K562 (cell line): ENCODE results near the gene PPIF. TPM values are rescaled to one million over a fixed set of nuclear protein-coding genes. Genes with fewer than 3 reads are reported as not detected.

ENCODE experiments used
- DIDO1 ChIP-seq: fragments of 450-650 bp; IDR thresholded peaks from 2 replicates; pipeline ENCODE4 v1.6.1; 2016; ENCODE audit warnings: low read depth, missing biosample characterization, missing genetic modification characterization
- KDM4B ChIP-seq, 2 experiments: fragments of 450-650 bp in 1 of 2; sonication (generic) in 1 of 2; IDR thresholded peaks; 2 replicates each; pipeline ENCODE4 v1.6.1; 2016 to 2017; ENCODE audit warnings: borderline replicate concordance in 2 of 2, antibody characterized with exemption in 1 of 2, low read depth in 1 of 2, mild to moderate bottlenecking in 1 of 2
- NR4A1 ChIP-seq, 2 experiments: fragments of 250-450 bp in 1 of 2; fragments of 450-650 bp in 1 of 2; sonication (Bioruptor Pico) in 1 of 2; IDR thresholded peaks; 2 replicates each; pipeline versions ENCODE4 v1.4.0 to v1.6.1; 2016 to 2020; ENCODE audit warnings: mild to moderate bottlenecking in 2 of 2, missing compliant biosample characterization in 1 of 2, missing genetic modification characterization in 1 of 2, moderate library complexity in 1 of 2
- POLR2AphosphoS5 ChIP-seq: IDR thresholded peaks from 2 replicates; pipeline ENCODE4 v1.6.1; 2011; ENCODE audit warnings: mild to moderate bottlenecking, low read depth, low read length, moderate library complexity; ENCODE audit not compliant: control insufficient read depth, insufficient read depth
- SMAD4 ChIP-seq: fragments of 250-450 bp; sonication (Bioruptor Pico); conservative IDR thresholded peaks from 2 replicates; pipeline ENCODE4 v1.8.0; 2021; ENCODE audit warnings: inconsistent platforms, mild to moderate bottlenecking, moderate library complexity
- SMC3 ChIP-seq: conservative IDR thresholded peaks from 2 replicates; pipeline ENCODE4 v1.6.1; 2011; ENCODE audit warnings: low read depth, low read length, improper control_type of control experiment; ENCODE audit not compliant: insufficient read depth
- SRSF7 ChIP-seq: fragments of 200-400 bp; formaldehyde crosslinking; optimal IDR thresholded peaks from 2 replicates; pipeline ENCODE3; 2017; ENCODE audit warnings: mild to moderate bottlenecking, low read depth, low read length
- STAT5B ChIP-seq: fragments of 250-450 bp; sonication (Bioruptor Pico); IDR thresholded peaks from 2 replicates; pipeline ENCODE4 v1.8.0; 2021; ENCODE audit warnings: mild to moderate bottlenecking, inconsistent platforms
- TAF1 ChIP-seq: IDR thresholded peaks from 2 replicates; pipeline ENCODE4 v1.6.1; 2011; ENCODE audit warnings: mild to moderate bottlenecking, low read length, moderate library complexity; ENCODE audit not compliant: insufficient read depth, control insufficient read depth, severe bottlenecking; ENCODE audit errors: extremely low read depth
- TBL1XR1 ChIP-seq, 2 experiments: IDR thresholded peaks; 2 replicates each; pipeline ENCODE4 v1.6.1; 2012; ENCODE audit warnings: improper control_type of control experiment in 2 of 2, low read length in 2 of 2, mild to moderate bottlenecking in 1 of 2
- ZBTB7A ChIP-seq: IDR thresholded peaks from 2 replicates; pipeline ENCODE4 v1.6.1; 2011; ENCODE audit warnings: low read depth, mild to moderate bottlenecking, low read length, moderate library complexity, borderline replicate concordance; ENCODE audit not compliant: control insufficient read depth
- ZNF766 ChIP-seq: fragments of 200-800 bp; sonication (Bioruptor generic); conservative IDR thresholded peaks from 2 replicates; pipeline ENCODE4 v1.6.1; 2016; ENCODE audit warnings: missing genetic modification characterization, missing compliant biosample characterization
- polyA plus RNA-seq, 8 experiments: library from polyadenylated mRNA; depleted of rRNA in 4 of 8; stranded (reverse) in 5 of 8; unstranded in 3 of 8; fragments of >200 nt; fragmentation: Nextera tagmentation in 2 of 8; fragmentation: Illumina TruSeq in 1 of 8; extraction: Ambion mirVana in 2 of 8; extraction: Trizol in 1 of 8; gene quantifications; 2 replicates each; pipeline versions ENCODE4 v1.2.1 to v1.2.3, GENCODE V29; 2011 to 2014; ENCODE audit warnings: inconsistent platforms in 1 of 8, missing spikeins in 1 of 8
- total RNA-seq, 7 experiments: library from RNA; depleted of rRNA in 6 of 7; stranded (reverse); fragments of >200 nt in 6 of 7; fragmentation: Illumina TruSeq in 2 of 7; extraction: Trizol in 2 of 7; gene quantifications; 2 replicates each; pipeline versions ENCODE4 v1.2.1 to v1.2.3, GENCODE V29; 2011 to 2021; ENCODE audit warnings: low replicate concordance in 1 of 7
- TF ChIP-seq, protein P1 (sequence below): fragments of 250-450 bp; sonication (Bioruptor Pico); IDR thresholded peaks from 2 replicates; pipeline ENCODE4 v1.4.0; 2020; ENCODE audit warnings: mild to moderate bottlenecking
- TF ChIP-seq, protein P2 (sequence below): fragments of 250-450 bp; sonication (Bioruptor Pico); IDR thresholded peaks from 2 replicates; pipeline ENCODE4 v1.4.0; 2020
- TF ChIP-seq, protein P3 (sequence below): fragments of 450-650 bp; formaldehyde crosslinking; IDR thresholded peaks from 2 replicates; pipeline ENCODE4 v1.4.0; 2020; ENCODE audit warnings: mild to moderate bottlenecking, moderate library complexity

Gene PPIF
- total and polyA plus RNA-seq, 9 of the 15 experiments (the other 6 are each of a cell fraction or from before 2014, with no cell fraction given), result 40.9 to 287 (median 117) TPM

DNA sequence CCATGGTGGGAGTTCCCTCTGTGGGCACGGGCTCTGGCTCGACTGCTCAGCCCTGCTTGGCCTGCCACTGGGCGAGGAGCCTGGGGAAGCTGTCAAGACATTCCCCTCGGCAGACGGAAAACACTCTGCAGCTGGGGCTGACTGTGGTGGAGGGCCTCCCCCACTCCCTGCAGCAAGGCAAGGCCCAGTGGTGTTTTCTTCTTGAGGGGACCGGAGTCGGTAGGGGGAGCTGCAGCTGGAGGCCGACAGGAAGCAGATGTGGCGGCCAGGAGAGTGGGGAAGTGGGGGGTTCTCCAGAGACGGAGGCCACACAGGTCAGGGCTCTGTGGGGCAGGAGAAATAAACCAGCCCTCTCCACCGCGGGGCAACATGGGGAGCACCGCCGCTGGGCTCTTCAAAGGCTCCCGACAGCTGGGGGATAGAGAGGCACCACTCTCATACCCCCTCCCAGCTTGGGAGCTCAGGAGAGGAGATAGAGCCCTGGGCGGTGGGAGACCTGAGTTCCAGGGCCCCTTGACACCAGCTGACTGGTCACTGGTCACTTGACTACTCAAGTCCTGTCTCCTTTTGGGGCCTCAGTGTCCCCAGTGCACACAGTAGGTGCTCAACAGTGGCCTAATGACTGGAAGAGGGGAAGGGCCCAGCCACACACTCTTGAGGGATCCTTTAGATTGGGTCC is 43.4 kb downstream of the PPIF start (continued):
- TF ChIP-seq POLR2AphosphoS5, result 0 out of 2 replicates have a peak, but pooled peaks have one; percentile 28
- TF ChIP-seq TBL1XR1 (IDR thresholded peaks at IDR 0.05; ENCODE audit: low read length in 2 of 2), result peak in 1 of 2 experiments; percentile 46; a peak in 1 of 4 replicates
- TF ChIP-seq, protein P1, sequence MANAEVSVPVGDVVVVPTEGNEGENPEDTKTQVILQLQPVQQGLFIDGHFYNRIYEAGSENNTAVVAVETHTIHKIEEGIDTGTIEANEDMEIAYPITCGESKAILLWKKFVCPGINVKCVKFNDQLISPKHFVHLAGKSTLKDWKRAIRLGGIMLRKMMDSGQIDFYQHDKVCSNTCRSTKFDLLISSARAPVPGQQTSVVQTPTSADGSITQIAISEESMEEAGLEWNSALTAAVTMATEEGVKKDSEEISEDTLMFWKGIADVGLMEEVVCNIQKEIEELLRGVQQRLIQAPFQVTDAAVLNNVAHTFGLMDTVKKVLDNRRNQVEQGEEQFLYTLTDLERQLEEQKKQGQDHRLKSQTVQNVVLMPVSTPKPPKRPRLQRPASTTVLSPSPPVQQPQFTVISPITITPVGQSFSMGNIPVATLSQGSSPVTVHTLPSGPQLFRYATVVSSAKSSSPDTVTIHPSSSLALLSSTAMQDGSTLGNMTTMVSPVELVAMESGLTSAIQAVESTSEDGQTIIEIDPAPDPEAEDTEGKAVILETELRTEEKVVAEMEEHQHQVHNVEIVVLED (CRISPR knock-in tag), result no peak
- TF ChIP-seq, protein P2, sequence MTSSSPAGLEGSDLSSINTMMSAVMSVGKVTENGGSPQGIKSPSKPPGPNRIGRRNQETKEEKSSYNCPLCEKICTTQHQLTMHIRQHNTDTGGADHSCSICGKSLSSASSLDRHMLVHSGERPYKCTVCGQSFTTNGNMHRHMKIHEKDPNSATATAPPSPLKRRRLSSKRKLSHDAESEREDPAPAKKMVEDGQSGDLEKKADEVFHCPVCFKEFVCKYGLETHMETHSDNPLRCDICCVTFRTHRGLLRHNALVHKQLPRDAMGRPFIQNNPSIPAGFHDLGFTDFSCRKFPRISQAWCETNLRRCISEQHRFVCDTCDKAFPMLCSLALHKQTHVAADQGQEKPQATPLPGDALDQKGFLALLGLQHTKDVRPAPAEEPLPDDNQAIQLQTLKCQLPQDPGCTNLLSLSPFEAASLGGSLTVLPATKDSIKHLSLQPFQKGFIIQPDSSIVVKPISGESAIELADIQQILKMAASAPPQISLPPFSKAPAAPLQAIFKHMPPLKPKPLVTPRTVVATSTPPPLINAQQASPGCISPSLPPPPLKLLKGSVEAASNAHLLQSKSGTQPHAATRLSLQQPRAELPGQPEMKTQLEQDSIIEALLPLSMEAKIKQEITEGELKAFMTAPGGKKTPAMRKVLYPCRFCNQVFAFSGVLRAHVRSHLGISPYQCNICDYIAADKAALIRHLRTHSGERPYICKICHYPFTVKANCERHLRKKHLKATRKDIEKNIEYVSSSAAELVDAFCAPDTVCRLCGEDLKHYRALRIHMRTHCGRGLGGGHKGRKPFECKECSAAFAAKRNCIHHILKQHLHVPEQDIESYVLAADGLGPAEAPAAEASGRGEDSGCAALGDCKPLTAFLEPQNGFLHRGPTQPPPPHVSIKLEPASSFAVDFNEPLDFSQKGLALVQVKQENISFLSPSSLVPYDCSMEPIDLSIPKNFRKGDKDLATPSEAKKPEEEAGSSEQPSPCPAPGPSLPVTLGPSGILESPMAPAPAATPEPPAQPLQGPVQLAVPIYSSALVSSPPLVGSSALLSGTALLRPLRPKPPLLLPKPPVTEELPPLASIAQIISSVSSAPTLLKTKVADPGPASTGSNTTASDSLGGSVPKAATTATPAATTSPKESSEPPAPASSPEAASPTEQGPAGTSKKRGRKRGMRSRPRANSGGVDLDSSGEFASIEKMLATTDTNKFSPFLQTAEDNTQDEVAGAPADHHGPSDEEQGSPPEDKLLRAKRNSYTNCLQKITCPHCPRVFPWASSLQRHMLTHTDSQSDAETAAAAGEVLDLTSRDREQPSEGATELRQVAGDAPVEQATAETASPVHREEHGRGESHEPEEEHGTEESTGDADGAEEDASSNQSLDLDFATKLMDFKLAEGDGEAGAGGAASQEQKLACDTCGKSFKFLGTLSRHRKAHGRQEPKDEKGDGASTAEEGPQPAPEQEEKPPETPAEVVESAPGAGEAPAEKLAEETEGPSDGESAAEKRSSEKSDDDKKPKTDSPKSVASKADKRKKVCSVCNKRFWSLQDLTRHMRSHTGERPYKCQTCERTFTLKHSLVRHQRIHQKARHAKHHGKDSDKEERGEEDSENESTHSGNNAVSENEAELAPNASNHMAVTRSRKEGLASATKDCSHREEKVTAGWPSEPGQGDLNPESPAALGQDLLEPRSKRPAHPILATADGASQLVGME (CRISPR knock-in tag), result 0 out of 2 replicates have a peak, but pooled peaks have one; percentile 14
- TF ChIP-seq SRSF7, result no peak
- no peak for TF ChIP-seq STAT5B (CRISPR knock-in tag)
- peak; percentile 25 for TF ChIP-seq TAF1
- TF ChIP-seq ZNF766 (CRISPR knock-in tag), result peak; percentile 63
- no peak for TF ChIP-seq NR4A1 (CRISPR knock-in tag; IDR thresholded peaks at IDR 0.05)
- 0 out of 2 replicates have a peak, but pooled peaks have one; percentile 50 for TF ChIP-seq NR4A1 (tag; IDR thresholded peaks at IDR 0.05)
- peak; percentile 65; the same call in 1 of the 2 replicates for TF ChIP-seq SMAD4 (CRISPR knock-in tag)
- peak; percentile 89 for TF ChIP-seq ZBTB7A
- TF ChIP-seq, protein P3, sequence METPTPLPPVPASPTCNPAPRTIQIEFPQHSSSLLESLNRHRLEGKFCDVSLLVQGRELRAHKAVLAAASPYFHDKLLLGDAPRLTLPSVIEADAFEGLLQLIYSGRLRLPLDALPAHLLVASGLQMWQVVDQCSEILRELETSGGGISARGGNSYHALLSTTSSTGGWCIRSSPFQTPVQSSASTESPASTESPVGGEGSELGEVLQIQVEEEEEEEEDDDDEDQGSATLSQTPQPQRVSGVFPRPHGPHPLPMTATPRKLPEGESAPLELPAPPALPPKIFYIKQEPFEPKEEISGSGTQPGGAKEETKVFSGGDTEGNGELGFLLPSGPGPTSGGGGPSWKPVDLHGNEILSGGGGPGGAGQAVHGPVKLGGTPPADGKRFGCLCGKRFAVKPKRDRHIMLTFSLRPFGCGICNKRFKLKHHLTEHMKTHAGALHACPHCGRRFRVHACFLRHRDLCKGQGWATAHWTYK (CRISPR knock-in tag), result peak; percentile 49; the same call in 1 of the 2 replicates
- peak in 1 of 2 experiments; percentile 31; a peak in 1 of 4 replicates for TF ChIP-seq KDM4B (IDR thresholded peaks at IDR 0.05; ENCODE audit: borderline replicate concordance in 2 of 2, low read depth in 1 of 2)
- peak; percentile 52; the same call in 1 of the 2 replicates for TF ChIP-seq SMC3
- 0 out of 2 replicates have a peak, but pooled peaks have one; percentile 41 for TF ChIP-seq DIDO1
